Measurements from ENCODE around the gene ACBD6.

DNA sequence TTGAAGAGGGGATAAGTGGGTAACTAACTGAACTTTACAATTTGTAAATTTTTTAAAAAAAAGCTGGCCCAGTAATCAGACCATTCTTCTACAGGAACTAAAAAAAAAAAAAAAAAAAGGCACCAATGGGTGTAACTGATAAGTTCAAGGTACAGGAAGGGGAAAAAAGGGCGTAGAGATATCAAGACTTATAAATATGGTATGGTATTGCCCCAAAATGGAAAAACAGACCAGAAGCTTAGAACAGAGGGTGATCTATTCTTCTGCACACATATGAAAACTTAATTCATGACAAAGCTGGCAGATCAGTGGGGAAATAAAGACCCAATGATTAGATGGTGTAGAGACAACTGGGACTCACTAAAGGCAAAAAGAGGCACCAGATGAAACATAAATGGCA lies 213.4 kb downstream of the ACBD6 start:
- no peak for TF ChIP-seq POLR2A (IDR thresholded peaks at IDR 0.05)
- TF ChIP-seq, protein P1, sequence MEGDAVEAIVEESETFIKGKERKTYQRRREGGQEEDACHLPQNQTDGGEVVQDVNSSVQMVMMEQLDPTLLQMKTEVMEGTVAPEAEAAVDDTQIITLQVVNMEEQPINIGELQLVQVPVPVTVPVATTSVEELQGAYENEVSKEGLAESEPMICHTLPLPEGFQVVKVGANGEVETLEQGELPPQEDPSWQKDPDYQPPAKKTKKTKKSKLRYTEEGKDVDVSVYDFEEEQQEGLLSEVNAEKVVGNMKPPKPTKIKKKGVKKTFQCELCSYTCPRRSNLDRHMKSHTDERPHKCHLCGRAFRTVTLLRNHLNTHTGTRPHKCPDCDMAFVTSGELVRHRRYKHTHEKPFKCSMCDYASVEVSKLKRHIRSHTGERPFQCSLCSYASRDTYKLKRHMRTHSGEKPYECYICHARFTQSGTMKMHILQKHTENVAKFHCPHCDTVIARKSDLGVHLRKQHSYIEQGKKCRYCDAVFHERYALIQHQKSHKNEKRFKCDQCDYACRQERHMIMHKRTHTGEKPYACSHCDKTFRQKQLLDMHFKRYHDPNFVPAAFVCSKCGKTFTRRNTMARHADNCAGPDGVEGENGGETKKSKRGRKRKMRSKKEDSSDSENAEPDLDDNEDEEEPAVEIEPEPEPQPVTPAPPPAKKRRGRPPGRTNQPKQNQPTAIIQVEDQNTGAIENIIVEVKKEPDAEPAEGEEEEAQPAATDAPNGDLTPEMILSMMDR (IDR thresholded peaks at IDR 0.05): no peak

All from lower leg skin (tissue), 3 donors.